CD4-positive, alpha-beta T cell treated with Interleukin-15 for 1 hour (primary cell): Measurements from ENCODE around the gene CUL7.
"Not testable (repeated sequence)": the region's sequence is repeated elsewhere in the genome, so short reads cannot be mapped to it uniquely, and the experiment has no call there.

Experiments
- DNase-seq: peaks from one replicate; pipeline ENCODE4 v3.0.0-alpha.2; 2020

The CUL7 gene

DNA sequence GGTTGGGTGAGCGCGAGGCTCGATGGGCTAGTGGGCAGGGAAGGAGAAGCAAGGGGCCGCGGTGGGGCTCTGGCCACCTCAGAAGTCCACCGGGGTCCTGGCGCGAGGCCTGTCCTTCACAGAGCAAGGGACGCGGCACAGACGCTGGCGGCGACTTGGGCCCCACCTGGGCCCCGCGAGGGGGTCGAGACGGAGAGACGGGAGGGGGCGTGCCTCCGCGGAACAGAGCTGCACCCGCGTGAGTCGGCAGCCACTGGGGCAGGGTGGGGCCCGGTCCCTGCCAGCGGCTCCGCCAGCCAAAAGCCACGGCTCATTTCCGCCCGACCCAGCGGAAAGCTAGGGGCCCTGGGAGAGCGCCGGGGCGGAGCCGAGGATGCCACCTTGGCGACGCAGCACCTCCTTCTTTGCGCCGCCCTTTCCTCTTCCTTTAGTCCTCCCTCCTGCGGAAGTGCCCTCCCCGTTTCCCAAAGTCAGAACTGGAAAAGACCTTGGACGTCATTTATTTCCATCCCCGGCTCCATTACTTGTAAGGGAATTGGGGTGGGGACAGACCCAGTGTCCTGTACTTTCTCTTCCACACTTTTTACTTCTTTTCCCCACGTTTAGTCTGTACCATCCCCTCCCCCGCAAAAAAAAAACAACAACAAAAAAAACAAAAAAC, at the start of gene CUL7:
Gene CUL7, minus strand, starts transcription at position 307 of the 661 bp plus-strand sequence. CDS start 1,063 bp downstream, outside the sequence.
- DNase-seq = peak; percentile 87

DNA sequence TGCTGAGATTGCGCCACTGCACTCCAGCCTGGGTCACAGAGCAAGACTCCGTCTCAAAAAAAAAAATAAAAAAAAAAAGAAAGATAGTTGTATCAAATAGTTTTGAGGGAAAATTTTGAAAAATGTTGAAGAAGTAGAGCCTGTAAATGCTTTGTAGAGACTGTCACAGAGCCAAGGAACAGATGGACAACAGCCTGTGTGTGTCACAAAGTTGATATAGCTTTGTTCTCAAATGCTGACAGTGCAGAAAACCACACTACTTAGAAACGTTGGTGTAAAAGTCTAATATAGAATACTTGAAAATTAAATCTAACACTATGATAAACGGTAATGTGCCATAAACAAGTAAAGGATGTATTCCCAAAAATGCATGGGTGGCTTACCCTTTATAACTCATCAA, 47.8 kb upstream of the CUL7 start:
- no peak for DNase-seq

DNA sequence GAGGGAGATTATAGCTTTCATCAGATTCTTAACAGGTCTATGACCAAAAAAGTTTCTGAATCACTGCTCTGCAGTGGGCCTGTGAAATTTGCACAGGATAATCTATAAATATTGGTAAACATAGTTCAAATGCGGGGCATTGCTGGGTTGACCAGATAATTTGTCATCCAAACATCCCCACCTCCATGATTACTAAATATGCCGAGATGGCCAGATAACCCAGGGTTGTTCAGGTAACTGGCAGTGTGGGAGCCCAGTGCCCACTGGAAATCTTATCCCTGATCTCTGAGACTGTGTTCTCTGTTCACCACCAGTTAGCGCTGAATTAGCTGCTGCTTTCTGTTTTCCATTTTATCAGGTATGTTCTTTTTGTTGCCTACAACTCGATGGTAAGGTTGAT, 43.9 kb upstream of the CUL7 start:
- no peak for DNase-seq

DNA sequence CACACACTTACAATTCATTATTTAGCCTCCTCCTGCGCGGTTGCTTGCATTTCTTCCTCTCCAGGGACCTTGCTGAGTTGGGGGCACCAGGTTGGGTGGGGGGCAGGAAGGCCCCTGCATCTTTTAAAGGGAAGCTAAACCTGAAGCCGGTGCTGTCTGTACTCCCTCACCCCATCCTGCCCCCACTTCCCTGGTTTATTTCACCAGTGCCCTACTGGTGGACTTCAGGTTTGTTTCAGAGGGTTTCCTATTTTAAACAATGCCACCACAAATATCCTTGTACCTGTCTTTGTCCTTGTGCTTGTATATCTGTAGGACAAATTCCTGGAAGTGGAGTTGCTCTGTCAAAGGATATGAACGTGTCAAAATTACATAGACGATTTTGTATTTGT, 43.4 kb upstream of the CUL7 start:
- no peak for DNase-seq

DNA sequence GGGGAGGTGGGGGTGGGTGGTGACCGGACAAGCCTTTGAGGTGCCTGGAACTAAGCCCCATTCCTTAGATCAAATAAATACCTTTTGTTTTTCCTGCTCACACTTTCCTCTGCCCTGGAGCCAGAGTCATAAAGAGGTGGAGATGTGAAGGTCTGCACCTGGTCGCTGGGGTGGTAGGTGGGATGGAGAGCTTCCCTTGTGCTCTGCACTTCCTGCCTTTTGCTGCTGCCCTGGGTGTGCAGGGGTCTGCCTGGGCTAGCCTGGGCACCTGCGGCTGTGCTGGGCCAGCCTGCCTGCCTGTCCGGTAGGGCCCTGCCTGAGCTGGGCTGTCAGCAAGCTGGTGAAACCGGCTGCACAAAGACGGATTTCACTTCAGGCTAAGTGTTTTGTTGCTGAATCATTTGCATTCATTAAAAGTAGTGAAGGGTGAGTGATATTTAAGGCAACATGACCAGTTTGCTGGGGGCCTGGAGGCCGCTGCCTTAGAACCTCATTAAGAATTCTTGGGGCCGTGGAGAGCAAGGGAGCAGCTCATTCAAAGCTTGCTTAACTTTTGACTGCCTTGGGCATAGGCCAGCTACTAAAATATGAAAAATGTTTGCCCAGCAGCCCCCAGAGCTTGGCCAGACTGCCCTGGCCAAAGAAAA, 42.9 kb upstream of the CUL7 start:
- no peak for DNase-seq

DNA sequence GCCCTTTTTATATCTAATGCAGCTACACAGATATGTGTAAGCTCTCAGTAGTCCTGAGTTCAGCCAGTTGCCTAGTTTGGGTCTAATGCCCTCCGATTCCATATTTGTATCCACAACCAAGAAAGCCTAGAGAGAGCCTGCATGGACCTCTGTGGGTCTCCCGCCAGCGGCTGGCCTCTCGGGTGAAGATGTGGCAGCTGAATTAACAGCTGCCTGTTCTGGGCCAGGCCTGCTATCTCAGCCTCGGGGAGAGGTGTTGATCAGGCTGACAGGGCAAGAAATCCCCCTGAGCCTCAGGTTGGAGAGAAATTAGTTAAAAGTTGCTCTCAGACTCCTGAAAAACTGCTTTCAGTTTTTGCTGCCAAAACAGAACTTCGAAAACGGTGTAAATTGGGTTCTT, 42.3 kb upstream of the CUL7 start:
- DNase-seq = no peak

DNA sequence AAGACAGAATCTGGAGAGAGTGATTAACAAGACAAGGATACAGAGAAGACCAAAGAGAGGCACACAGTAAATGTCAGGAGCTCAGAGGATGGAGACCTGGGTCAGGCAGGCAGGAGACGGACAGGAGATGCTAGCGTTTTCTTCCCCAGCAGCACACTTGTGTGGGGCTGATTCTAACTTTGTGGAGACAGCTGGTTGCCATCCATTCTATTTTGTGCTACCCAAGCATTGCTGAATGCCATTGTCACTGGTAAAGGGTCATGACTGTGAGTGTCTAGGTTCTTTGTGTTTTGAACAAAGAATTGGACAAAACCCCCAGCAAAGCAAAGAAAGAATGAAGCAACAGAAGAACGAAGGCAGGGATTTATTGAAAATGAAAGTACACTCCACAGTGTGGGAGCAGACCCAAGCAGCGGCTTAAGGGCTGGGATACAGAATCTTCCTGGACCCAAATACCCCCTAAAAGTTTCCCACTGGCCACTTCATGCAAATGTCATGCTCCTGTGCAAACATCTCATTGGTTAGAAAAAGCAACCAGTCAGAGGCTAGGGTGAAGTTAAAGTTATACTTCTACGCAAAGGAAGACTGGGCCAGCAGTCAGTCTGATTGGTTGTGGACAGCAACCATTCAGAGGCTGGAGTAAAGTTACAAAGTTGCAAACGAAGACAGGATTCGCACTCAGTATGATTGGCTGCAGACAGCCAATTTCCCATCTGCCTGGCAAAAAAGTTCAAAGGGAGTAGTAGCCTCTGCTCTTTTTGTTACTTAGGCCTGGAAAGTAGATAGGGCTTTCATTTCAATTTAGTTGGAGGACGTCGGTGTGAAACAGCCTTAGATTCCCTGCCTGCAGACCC, 40.0 kb upstream of the CUL7 start:
- DNase-seq = no peak

DNA sequence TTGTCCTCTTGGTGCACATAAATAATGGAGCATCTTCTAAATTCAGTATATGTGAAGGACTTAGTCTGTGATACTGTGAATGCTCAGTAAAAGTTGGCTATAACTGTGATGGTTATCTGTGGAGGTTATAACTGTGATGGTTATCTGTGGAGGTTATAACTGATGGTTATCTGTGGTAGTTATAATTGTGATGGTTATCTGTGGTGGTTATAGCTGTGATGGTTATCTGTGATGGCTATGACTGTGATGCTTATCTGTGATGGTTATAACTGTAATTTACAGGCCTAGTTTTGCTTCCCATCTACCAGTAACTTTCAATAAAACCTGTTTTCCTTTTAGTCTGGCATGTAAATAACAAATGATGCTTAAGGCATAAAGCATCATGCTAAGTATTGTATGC, 39.0 kb upstream of the CUL7 start:
- no peak for DNase-seq

DNA sequence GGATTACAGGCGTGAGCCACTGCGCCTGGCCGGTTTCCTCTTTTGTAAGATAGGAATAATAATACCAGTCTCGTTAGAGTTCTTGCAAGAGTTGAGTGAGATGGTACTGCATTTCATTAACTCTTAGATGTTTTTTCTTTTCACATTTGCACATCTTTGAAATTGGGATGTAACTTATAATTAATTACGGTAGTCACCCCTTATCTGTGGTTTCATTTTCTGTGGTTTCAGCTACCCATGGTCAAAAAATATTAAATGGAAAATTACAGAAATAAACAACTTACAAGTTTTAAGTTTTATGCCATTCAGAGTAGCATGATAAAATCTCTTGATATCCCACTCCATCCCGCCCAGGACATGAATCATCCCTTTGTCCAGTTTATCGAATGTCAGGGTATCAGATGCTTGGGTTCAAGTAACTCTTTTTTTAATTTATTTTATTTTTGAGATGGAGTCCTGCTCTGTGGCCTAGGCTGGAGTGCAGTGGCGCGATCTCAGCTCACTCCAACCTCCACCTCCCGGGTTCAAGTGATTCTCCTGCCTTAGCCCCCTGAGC, 37.9 kb upstream of the CUL7 start:
- no peak for DNase-seq

DNA sequence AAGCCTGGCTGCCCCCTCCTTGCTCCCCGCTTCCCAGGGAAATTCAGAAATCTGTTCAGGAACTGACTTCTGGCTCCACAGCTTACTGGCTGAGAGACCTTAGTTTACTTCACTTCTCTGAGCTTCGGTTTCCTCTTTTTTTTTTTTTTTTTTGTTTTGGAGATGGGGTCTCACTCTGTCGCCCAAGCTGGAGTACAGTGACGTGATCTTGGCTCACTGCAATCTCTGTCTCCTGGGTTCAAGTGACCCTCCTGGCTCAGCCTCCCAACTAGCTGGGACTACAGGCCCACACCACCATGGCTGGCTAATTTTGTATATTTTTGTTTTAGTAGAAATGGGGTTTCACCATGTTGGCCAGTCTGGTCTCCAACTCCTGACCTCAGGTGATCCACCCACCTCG, 37.4 kb upstream of the CUL7 start:
- no peak for DNase-seq

DNA sequence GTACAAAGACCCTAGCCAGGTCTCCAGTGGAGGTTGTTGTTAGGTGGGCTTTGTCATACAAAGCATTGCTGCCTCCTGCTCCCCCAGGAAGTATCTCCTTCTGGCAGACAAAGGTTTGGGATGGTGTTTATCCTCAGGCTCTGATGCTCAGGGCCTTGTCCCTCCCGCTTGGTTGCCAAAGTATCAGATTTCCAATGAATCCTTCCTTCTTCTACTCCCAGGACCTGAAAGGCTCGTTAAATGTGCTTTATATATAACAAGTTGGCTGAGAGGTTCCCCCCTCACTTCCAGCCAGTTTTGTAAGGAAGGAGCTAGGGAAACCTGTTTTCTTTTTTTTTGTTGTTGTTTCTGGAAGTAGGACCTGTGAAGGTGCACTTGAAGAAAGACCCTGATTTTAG, 36.9 kb upstream of the CUL7 start:
- no peak for DNase-seq

DNA sequence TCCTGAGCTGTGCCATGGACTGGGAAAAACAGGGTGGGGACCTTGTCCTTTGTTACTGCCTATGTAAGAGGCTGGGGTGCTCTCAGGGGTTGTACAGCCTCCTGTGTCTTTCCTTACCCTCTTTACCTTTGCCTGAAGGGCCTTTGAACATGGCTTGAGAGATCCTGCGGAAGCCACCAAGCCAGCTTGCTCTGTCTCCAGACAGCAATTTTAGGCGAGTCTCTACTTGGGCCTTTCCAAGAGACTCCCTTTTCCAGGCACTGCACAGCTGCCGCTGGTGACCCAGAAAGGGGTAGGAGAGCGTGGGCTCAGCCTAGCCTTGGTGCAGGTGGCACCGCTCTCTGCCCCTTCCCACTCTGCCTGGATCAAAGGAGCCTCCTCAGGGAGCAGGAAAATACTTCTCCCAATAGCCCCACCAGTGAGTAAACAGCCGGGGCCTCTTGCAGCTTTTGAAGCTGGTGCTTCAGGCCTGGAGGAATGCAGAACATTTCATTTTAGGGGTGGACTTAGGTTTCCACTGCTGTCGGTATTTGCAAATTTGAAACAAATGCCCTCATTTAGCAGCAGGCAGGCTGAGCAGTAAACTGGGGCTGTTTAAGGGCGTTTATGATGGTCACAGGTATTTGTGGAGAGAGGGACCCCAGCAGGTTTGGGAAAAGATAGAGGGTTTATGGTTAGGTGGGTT, 36.4 kb upstream of the CUL7 start:
- no peak for DNase-seq

DNA sequence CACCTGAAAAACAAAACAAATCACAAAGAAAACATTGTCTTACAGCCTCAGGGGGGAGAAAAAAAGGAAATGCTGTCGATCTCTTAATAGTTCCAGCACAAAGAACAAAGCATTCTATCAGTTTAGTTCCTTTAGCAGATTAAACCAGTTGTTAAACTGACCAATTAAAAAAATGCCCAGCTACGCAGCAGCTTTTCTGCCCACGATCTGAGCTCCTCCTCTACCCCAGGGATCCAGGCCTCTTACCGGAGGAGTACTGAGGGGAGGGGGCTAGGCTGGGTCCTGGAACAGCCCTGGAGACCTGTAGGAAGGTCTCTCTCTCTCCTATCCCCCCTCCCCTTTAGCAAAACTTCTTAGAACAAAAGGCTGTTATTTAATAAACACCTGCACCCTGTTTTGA, 35.8 kb upstream of the CUL7 start:
- DNase-seq = no peak

DNA sequence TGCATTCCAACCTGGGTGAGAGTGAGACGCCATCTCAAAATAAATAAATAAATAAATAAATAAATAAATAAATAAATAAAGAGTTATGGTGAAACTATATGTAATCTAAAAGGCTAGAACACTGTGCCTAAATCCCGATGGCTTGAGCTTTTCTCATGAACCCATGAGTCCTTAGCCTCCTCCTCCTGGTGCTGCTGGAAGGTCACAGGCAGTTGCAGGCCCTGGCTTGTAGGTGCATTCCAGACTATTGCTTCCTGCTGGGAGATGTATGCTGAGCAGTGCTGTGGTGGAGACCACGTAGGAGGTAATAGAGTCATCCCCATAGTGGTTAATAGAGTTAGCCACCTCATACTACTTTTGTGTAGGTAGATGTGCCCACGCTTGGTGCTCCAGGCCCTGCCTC, 35.0 kb upstream of the CUL7 start:
- DNase-seq = no peak

DNA sequence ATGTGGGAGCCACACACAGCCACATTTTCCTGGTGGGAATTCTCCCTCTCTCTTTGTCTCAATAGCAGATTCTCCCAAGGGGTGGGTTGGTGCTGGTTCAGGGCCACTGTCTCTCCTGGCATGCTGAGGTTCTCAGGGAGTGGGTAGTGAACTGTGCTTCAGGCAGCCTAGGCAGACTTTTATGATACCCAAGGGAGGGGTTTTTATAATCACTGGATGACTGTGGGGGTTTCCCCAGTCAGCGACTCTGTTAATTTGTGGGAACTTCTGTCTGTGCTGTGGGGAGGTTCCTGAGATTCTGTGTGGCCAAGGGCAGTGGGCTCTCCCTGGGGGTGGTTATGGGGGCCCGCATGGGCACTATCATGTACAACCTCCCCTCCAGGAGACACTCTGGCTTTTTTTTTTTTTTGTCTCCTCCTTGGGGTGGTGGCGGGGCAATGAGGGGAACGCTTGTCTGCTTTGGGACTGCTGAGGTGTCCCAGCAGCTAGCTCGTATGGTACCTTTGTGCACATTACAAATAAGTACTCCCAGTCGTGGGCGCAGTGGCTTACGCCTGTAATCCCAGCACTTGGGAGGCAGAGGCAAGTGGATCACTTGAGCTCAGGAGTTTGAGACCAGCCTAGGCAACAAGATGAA, 32.5 kb upstream of the CUL7 start:
- DNase-seq = no peak

DNA sequence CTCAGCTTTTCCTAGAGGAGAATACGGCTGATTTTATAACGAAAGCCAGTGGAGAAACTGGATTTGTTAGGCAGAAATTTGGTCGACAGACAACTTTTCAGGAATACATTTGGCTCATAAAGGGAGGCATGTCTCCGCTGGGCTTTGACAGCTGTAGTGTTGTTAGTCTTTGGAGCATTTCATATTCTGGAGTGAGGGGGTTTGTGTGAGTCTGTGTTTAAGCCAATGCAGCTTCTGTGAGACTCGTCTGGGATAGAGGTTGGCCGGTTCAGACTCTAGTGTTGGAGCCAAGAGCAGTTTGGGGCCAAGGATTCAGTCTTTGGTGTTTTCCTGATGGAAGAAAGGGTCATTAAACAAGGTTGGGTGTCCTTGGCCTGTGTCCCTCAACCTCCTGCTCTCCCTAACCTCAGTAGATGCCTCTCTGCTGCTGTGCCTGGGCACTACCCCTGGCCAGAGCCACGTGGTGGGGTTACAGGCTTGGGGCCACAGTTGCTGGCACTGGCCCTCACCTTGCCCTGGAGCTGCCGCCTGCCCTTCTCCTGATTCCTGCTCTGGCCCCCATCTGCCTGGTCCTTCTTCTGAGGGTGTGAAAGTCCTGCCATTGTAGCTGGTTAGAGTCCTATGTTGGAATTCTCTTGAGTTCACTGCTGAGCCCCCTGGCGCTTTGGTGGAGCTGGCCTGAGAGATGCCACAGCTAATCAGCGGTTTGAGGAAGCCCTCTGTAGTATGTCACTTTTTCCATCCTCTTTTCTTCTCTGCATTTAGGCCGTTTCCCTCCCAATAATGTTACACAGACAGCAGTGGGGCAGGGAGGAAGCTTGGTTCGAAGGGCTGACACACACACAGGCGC, 29.4 kb upstream of the CUL7 start:
- no peak for DNase-seq

DNA sequence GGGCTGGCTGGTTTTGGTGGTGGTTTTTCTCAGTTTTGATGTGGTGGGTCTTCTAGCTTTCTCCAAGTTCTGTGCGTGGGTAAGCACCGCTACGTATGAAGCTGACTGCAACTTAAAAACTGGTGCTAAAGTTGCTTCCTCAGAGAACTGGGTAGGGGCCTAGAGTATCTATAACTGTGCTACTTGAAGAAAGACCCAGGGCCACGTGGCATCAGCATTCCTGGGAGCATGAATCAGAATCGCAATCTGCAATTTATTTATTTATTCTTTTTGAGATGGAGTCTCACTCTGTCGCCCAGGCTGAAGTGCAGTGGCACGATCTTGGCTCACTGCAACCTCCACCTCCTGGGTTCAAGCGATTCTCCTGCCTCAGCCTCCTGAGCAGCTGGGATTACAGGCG, 28.3 kb upstream of the CUL7 start:
- not testable (repeated sequence) for DNase-seq

DNA sequence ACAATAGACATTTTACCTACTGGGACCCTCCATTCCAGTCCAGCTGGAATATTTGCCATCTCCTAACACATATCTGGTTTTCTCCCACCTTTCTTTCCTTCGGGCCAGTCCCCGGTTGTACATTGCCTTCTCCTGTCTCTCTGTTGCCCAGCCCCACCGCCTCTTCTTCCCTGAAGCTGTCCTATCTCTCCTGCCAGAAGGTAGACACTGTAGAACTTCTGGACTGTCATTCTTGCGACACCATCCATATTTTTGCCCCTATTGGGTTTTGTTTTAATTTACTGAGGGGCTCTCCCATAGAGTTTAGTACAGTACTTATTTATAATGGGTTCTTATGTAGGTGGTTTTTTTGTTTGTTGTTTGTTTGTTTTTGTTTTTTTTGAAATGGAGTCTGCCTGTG, 27.4 kb upstream of the CUL7 start:
- DNase-seq = no peak

DNA sequence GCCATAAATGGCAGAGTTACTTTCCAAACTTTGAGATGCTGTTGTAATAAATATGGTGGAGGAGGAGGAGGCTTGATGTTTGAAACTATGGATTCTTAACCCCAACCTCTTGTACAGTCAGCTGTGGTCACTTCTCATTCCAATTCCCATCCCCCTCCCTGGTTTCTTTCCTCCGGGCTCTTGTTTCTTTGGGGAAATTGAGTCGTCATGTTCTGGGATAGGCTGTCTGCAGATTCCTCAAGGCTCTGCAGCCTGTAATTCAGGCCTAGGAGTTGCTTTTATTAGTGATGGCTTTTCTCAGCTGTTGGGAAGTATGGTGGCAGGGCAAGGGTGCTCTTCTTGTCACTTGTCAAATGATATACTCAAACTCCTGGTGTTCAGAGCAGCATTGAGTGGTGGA, 25.0 kb upstream of the CUL7 start:
- no peak for DNase-seq

DNA sequence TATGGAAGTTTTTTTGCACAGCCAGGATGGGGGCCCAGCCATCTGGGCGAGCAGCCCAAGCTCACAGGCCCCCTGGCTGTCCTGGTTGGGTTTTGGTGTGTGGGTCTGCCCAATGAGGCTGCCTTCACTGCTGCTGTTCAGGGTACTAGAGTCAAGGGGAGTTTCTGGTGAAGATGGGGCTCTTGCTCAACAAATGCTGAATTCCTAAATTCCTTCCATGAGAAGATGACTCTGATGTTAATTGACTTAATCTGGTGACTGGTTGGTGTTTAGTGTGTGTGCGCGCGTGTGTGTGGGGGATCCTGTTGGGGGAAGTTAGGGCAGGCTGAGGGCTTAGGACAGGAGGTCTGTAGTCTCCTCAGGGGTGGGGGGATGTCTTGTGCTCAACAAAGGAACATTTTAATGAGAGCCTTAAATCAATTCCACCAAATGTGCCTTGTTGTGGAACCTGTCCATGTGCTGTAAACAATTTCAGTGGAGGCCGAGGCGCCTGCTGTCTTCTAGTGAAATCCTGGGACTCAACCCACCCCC, 24.4 kb upstream of the CUL7 start:
- no peak for DNase-seq

DNA sequence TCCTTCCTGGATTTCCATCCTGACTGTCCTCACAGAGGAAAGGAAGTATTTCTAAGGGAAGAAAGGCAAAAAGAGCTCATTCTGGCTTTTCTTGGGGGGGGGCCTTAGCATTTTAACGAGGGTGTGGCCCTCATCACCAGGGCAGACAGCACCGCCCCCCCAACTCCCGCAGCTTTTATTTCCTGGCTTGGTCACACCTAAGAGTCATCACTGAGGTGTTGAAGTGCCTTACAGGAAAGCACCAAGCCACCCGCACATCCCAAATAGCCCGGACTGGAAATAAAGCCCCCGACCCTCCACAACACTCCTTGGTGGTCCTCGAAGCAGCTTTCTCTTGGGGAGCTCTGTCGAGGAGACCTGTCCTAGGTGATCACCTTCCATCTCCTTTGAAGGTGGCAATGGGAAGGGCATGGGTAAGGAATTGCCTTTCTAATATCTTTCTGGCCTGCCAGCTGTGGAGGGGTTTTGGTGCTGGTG, 23.7 kb upstream of the CUL7 start:
- no peak for DNase-seq
